ENCODE results near the gene OARD1.

- TF ChIP-seq CTCF (IDR thresholded peaks at IDR 0.05; ENCODE audit: poor library complexity): no peak
- no peak for TF ChIP-seq EZH2phosphoT487 (IDR thresholded peaks at IDR 0.05; ENCODE audit: low read depth, severe bottlenecking, unreplicated experiment)
These were observed 54.5 kb downstream of the OARD1 start for GRCh38 chr6:41017663-41018062.
